ENCODE results near the gene PUS7. TPM values are rescaled to one million over a fixed set of nuclear protein-coding genes. Genes with fewer than 3 reads are reported as not detected.

The PUS7 gene
- total RNA-seq: 18.2 and 29.5 TPM in 2 replicates

GRCh38 chr7:105521717-105522463 is at the start of gene PUS7:
Gene PUS7 (minus strand): TSS chr7:105522271. CDS start chr7:105508512, 13,759 bp downstream.
- H3K27me3 ChIP-seq (ENCODE audit: control insufficient read depth, insufficient read depth, low read length): no peaks in the 10 kb centered on the region
- peaks cover 2% of the 10 kb centered on the region for H3K36me3 ChIP-seq (ENCODE audit: control insufficient read depth, insufficient read depth, low read length)
- H3K4me3 ChIP-seq (ENCODE audit: low read depth, low read length): peak within 1 kb of the TSS; percentile 66
- DNase-seq (ENCODE audit: low read depth): peak; percentile 74
- no peak for FAIRE-seq
- TF ChIP-seq, protein P1, sequence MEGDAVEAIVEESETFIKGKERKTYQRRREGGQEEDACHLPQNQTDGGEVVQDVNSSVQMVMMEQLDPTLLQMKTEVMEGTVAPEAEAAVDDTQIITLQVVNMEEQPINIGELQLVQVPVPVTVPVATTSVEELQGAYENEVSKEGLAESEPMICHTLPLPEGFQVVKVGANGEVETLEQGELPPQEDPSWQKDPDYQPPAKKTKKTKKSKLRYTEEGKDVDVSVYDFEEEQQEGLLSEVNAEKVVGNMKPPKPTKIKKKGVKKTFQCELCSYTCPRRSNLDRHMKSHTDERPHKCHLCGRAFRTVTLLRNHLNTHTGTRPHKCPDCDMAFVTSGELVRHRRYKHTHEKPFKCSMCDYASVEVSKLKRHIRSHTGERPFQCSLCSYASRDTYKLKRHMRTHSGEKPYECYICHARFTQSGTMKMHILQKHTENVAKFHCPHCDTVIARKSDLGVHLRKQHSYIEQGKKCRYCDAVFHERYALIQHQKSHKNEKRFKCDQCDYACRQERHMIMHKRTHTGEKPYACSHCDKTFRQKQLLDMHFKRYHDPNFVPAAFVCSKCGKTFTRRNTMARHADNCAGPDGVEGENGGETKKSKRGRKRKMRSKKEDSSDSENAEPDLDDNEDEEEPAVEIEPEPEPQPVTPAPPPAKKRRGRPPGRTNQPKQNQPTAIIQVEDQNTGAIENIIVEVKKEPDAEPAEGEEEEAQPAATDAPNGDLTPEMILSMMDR (IDR thresholded peaks at IDR 0.05; ENCODE audit: insufficient read depth, low read length, severe bottlenecking): no peak

DNA sequence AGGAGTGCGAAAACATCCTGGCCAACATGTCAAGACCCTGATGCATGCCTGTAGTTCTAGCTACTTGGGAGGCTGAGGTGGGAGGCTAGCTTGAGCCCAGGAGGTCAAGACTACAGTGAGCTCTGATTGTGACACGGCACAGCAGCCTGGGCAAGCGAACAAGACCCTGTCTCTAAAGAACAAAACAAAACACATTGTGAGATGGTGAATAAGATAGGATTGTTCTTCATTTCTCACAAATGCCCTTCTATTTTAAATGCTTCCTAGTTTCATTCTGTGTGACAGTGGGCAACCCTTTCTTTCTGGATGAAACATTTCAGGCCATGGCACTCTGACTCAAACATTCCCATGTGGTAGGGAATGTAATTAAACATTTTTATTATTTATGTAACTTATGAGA is 45.8 kb upstream of the PUS7 start:
- TF ChIP-seq, protein P1 (IDR thresholded peaks at IDR 0.05; ENCODE audit: insufficient read depth, low read length, severe bottlenecking): no peak
- no peak for FAIRE-seq
- DNase-seq (ENCODE audit: low read depth): no peak

DNA sequence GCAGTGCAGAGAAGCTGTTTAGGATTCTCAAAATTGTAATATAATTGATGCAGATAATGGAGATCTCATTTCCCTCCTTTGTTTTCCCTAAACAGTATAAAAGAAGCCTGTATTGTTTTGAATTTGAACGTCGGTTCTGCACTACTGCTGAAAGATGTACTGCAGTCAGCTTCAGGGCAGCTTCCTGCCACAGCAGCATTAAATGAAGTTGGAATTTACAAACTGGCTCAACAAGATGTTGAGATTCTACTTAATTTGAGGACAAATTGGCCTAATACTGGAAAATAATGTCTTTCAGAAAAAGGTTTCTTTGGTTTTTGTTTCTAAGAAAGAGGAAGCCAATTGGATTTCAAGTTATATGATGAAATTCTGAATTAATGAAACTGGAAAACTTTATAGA is 45.0 kb upstream of the PUS7 start:
- Histone ChIP-seq H3K27me3 (ENCODE audit: control insufficient read depth, insufficient read depth, low read length) (no peaks in the 10 kb centered on the region), H3K4me3 (ENCODE audit: low read depth, low read length) (no peak overlapping the region), H3K36me3 (ENCODE audit: control insufficient read depth, insufficient read depth, low read length) (peaks cover 3% of the 10 kb centered on the region)
- FAIRE-seq (no peak), DNase-seq (ENCODE audit: low read depth) (no peak)
- TF ChIP-seq, protein P1 (IDR thresholded peaks at IDR 0.05; ENCODE audit: insufficient read depth, low read length, severe bottlenecking): no peak

More for the DNA sequence above, 45.8 kb upstream of the PUS7 start:
- Histone ChIP-seq H3K27me3 (ENCODE audit: control insufficient read depth, insufficient read depth, low read length) (no peaks in the 10 kb centered on the region), H3K4me3 (ENCODE audit: low read depth, low read length) (no peak overlapping the region), H3K36me3 (ENCODE audit: control insufficient read depth, insufficient read depth, low read length) (peaks cover 3% of the 10 kb centered on the region)

DNA sequence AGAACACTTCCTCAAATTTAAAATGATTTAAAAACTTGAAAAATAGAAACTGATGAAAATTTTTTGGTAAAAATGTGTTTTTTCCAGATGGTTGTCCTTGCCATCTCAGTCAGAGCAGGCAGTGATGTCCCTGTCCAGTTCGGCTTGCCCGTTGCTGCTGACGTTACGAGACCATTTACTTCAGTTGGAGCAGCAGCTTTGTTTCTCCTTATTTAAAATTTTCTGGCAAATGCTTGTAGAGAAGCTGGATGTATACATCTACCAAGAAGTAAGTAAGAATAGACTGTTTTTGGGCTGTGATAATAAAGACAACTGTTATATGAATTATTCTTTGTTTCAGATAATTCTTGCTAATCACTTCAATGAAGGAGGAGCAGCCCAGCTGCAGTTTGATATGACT is 43.1 kb upstream of the PUS7 start:
- TF ChIP-seq, protein P1 (IDR thresholded peaks at IDR 0.05; ENCODE audit: insufficient read depth, low read length, severe bottlenecking): no peak
- Histone ChIP-seq H3K36me3 (ENCODE audit: control insufficient read depth, insufficient read depth, low read length) (peaks cover 5% of the 10 kb centered on the region), H3K27me3 (ENCODE audit: control insufficient read depth, insufficient read depth, low read length) (no peaks in the 10 kb centered on the region), H3K4me3 (ENCODE audit: low read depth, low read length) (no peak overlapping the region)
- no peak for DNase-seq (ENCODE audit: low read depth)
- FAIRE-seq: no peak

GRCh38 chr7:105559926-105560325 is 37.9 kb upstream of the PUS7 start:
- FAIRE-seq (no peak), DNase-seq (ENCODE audit: low read depth) (no peak)
- Histone ChIP-seq H3K4me3 (ENCODE audit: low read depth, low read length) (no peak overlapping the region), H3K36me3 (ENCODE audit: control insufficient read depth, insufficient read depth, low read length) (peaks cover 3% of the 10 kb centered on the region), H3K27me3 (ENCODE audit: control insufficient read depth, insufficient read depth, low read length) (no peaks in the 10 kb centered on the region)
- TF ChIP-seq, protein P1 (IDR thresholded peaks at IDR 0.05; ENCODE audit: insufficient read depth, low read length, severe bottlenecking): no peak

DNA sequence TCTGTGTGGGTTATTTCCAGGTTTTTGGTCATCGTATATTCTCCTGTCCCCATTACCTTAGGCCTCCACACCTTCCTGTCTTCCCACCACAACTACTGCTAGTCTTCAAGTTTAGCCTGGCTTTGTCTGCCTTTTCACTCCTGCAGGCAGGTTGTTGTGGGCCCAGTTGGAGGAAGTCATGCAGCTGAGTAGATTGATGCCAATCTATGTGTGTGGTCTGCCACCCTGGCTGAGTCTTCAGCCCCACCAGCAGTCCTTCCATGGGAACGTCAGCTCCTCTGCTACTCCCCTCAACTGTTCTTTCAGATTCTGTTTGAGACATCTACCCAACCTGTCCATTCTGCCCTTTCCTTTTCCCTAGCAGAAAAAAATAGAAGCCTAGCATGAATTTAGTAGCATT is 16.3 kb upstream of the PUS7 start:
- Histone ChIP-seq H3K4me3 (ENCODE audit: low read depth, low read length) (no peak overlapping the region), H3K36me3 (ENCODE audit: control insufficient read depth, insufficient read depth, low read length) (peaks cover 9% of the 10 kb centered on the region), H3K27me3 (ENCODE audit: control insufficient read depth, insufficient read depth, low read length) (no peaks in the 10 kb centered on the region)
- no peak for DNase-seq (ENCODE audit: low read depth)
- TF ChIP-seq, protein P1 (IDR thresholded peaks at IDR 0.05; ENCODE audit: insufficient read depth, low read length, severe bottlenecking): no peak
- no peak for FAIRE-seq
